ENCODE measurements around the gene GTF2H4.

Gene GTF2H4

GRCh38 chr6:30887901-30888815 is 19.8 kb upstream of the GTF2H4 start:
- in situ Hi-C loops (cut with HindIII; ENCODE audit: low sequenced_read_pairs), result no loop called here
- TF ChIP-seq, protein P1, sequence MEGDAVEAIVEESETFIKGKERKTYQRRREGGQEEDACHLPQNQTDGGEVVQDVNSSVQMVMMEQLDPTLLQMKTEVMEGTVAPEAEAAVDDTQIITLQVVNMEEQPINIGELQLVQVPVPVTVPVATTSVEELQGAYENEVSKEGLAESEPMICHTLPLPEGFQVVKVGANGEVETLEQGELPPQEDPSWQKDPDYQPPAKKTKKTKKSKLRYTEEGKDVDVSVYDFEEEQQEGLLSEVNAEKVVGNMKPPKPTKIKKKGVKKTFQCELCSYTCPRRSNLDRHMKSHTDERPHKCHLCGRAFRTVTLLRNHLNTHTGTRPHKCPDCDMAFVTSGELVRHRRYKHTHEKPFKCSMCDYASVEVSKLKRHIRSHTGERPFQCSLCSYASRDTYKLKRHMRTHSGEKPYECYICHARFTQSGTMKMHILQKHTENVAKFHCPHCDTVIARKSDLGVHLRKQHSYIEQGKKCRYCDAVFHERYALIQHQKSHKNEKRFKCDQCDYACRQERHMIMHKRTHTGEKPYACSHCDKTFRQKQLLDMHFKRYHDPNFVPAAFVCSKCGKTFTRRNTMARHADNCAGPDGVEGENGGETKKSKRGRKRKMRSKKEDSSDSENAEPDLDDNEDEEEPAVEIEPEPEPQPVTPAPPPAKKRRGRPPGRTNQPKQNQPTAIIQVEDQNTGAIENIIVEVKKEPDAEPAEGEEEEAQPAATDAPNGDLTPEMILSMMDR (IDR thresholded peaks at IDR 0.05; ENCODE audit: low read depth, low read length), result no peak
- peak; percentile 31 for DNase-seq (ENCODE audit: low read depth, low spot score)
- H3K4me3 ChIP-seq (ENCODE audit: low read depth, low read length), result no peak overlapping the region

DNA sequence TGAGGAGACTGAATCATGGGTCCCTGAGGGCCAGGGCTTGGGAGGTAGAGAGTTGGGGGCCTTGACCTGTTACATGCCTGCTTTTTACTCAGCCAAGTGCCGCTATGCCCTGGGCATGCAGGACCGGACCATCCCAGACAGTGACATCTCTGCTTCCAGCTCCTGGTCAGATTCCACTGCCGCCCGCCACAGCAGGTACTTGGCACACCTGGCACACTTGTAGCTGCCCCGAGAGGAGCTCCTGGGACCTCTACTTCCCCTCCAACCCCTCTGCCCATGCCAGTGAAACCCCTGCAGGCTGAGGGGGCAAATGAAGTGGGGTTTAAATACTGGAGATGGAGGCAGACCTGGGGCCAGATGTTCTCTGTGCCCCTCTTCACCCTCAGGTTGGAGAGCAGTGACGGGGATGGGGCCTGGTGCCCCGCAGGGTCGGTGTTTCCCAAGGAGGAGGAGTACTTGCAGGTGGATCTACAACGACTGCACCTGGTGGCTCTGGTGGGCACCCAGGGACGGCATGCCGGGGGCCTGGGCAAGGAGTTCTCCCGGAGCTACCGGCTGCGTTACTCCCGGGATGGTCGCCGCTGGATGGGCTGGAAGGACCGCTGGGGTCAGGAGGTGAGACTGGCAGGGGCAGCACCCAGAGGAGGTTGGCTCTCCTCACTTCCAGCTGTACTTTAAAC is 19.1 kb upstream of the GTF2H4 start:
- in situ Hi-C loops (cut with HindIII; ENCODE audit: low sequenced_read_pairs), result no loop called here
- TF ChIP-seq, protein P1 (IDR thresholded peaks at IDR 0.05; ENCODE audit: low read depth, low read length), result no peak
- H3K4me3 ChIP-seq (ENCODE audit: low read depth, low read length), result no peak overlapping the region
- DNase-seq (ENCODE audit: low read depth, low spot score), result no peak

DNA sequence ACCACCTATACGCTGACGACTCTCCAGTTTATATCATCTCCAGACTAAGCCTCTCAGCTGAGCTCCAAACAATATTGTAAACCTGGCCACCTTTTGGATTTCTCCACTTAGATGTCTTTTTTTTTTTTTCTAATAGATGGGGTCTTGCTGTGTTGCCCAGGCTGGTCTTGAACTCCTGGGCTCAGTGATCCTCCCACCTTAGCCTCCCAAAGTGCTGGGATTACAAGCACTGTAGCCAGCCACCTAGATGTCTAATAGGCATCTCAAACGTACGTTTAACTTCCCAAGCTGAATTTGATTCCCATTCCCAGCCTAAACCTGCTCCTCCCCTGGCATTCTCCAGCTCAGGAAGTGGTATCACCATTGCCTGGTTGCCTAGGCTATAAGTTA is 18.5 kb upstream of the GTF2H4 start:
- TF ChIP-seq, protein P1 (IDR thresholded peaks at IDR 0.05; ENCODE audit: low read depth, low read length), result no peak
- in situ Hi-C loops (cut with HindIII; ENCODE audit: low sequenced_read_pairs), result no loop called here
- no peak for DNase-seq (ENCODE audit: low read depth, low spot score)
- no peak overlapping the region for H3K4me3 ChIP-seq (ENCODE audit: low read depth, low read length)

DNA sequence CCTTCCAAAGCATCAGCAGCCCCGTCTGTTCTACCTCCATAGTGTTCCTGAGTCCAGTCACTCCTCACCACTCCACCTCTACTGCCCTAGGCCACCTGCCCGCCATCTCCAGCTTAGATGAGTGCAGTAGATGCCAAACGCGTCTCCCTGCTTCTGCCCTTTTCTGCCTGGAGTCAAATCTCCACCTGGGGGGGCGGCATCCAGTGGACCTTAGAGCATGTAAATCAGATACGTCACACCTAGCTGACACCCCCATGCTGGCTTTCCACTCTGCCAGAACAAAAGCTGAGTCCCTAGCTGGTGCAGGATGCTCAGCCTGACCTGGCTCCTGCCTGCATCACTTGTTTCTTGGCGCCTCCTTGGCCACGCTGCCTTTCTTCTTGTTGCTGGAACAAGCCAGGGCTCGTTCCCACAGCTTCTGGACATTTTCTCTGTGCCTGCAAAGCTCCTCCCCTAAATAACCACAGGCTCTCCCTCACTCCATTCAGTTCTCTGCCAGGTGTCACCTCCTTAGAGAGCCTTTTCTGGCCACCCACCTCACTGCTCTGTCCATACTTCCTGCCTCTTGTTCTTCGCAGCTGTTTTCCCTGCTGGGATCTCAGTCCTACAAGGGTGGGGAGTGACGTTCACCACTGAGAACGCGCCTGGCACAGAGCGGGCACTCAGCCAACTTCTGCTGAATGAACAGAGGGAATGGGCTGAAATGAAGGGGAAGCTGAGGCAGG is 17.9 kb upstream of the GTF2H4 start:
- TF ChIP-seq, protein P1 (IDR thresholded peaks at IDR 0.05; ENCODE audit: low read depth, low read length), result no peak
- H3K4me3 ChIP-seq (ENCODE audit: low read depth, low read length), result no peak overlapping the region
- peak; percentile 30 for DNase-seq (ENCODE audit: low read depth, low spot score)
- in situ Hi-C loops (cut with HindIII; ENCODE audit: low sequenced_read_pairs), result no loop called here

DNA sequence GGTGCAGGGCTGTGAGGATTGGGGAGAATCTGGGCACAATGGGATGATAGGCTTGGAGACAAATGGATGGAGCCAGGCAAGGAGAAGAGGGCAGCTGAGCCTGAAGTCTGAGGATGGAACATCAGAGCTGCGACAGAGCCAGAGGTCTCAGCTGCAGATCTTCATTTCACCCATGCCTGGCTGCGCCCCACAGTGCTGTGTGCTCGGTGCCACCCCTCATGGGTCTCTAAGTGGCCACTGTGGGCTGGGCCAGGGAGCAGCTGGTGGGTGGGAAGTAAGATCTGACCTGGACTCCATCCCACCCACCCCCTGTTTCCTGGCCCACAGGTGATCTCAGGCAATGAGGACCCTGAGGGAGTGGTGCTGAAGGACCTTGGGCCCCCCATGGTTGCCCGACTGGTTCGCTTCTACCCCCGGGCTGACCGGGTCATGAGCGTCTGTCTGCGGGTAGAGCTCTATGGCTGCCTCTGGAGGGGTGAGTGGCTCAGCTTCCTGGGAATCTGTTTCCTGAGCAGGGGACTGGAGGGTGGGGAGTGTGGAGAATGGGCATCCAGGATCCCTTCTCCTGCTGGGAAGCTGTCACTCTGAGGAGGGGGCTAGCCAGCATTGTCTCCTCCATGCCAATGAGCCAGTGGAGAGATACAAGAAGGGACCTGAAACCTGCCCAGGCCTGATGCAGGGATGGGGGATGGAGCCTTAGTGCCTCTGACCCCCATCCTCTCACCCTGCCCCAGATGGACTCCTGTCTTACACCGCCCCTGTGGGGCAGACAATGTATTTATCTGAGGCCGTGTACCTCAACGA is 17.2 kb upstream of the GTF2H4 start:
- H3K4me3 ChIP-seq (ENCODE audit: low read depth, low read length), result no peak overlapping the region
- DNase-seq (ENCODE audit: low read depth, low spot score), result no peak
- in situ Hi-C loops (cut with HindIII; ENCODE audit: low sequenced_read_pairs), result no loop called here
- TF ChIP-seq, protein P1 (IDR thresholded peaks at IDR 0.05; ENCODE audit: low read depth, low read length), result no peak

DNA sequence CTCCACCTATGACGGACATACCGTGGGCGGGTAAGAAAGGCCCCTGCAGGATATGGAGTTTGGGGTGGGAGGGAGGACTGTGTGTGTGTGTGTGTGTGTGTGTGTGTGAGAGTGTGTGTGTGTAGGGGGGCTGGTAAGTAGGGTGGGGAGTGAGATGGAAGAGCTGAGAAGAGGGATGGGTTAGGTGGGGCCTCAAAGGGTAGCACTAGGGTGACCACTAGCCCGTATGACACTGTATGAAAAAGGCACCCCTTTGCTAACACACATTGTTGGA is 16.6 kb upstream of the GTF2H4 start:
- in situ Hi-C loops (cut with HindIII; ENCODE audit: low sequenced_read_pairs), result no loop called here
- TF ChIP-seq, protein P1 (IDR thresholded peaks at IDR 0.05; ENCODE audit: low read depth, low read length), result no peak
- H3K4me3 ChIP-seq (ENCODE audit: low read depth, low read length), result no peak overlapping the region
- no peak for DNase-seq (ENCODE audit: low read depth, low spot score)
